Epithelial cell of proximal tubule (primary cell): ENCODE results near the gene RAB8A. TPM values are rescaled to one million over a fixed set of nuclear protein-coding genes. Genes with fewer than 3 reads are reported as not detected.

Source experiments
- DNase-seq: peaks from one replicate; pipeline ENCODE4 v3.0.0-alpha.2; 2011; ENCODE audit warnings: low read depth
- H3K4me3 ChIP-seq: 2 replicates; pipeline ENCODE4 v1.5.1; 2011; ENCODE audit warnings: low read depth, mild to moderate bottlenecking, low read length
- CTCF ChIP-seq: conservative IDR thresholded peaks from 2 replicates; pipeline ENCODE4 v1.5.1; 2012; ENCODE audit warnings: low read depth, mild to moderate bottlenecking, low read length
- total RNA-seq: library from RNA; depleted of rRNA; stranded (reverse); fragments of >200 nt; gene quantifications from 2 replicates; pipeline ENCODE4 v1.2.3, GENCODE V29; 2015

The RAB8A gene
- total RNA-seq, 1 donor from 2014 or later: 62.4 TPM

- H3K4me3 ChIP-seq: no peak overlapping the region
- TF ChIP-seq CTCF: no peak
- no peak for DNase-seq
Measured at GRCh38 chr19:16180611-16181010, 68.9 kb downstream of the RAB8A start.

Other genes with a start within 250 kb of the RAB8A start
- not detected in 2 replicates for gene CYP4F2, start 213.8 kb upstream of the RAB8A start, total RNA-seq
- gene CYP4F11, start 177.4 kb upstream of the RAB8A start, total RNA-seq: not detected in 2 replicates
- gene OR10H4, start 162.9 kb upstream of the RAB8A start, total RNA-seq: not detected in 2 replicates
- gene TPM4, start 35.4 kb upstream of the RAB8A start, total RNA-seq: 965 and 968 TPM in 2 replicates
- gene HSH2D, start 31.8 kb downstream of the RAB8A start, total RNA-seq: 0.92 and 1.8 TPM in 2 replicates
- gene CIB3, start 61.6 kb downstream of the RAB8A start, total RNA-seq: not detected in 2 replicates
- gene FAM32A, start 73.5 kb downstream of the RAB8A start, total RNA-seq: 113 and 119 TPM in 2 replicates
- 105 and 126 TPM in 2 replicates for gene AP1M1, start 86.0 kb downstream of the RAB8A start, total RNA-seq
- 1.3 and 1.9 TPM in 2 replicates for gene KLF2, start 212.9 kb downstream of the RAB8A start, total RNA-seq